K562 (cell line): Measurements from ENCODE around the gene FMN1. TPM values are rescaled to one million over a fixed set of nuclear protein-coding genes. Genes with fewer than 3 reads are reported as not detected.

Experiments
- ATAC-seq: fragments of 200-7000 bp; cut with Tn5 transposase; 3 replicates; pipeline ENCODE4 v1.9.1; 2020; ENCODE audit warnings: moderate library complexity
- BruUV-seq: library from RNA; stranded (reverse); fragments of 400-500 nt; replicated peaks from 2 replicates; lab custom pipeline; 2021; lab: Mats Ljungman, UMichigan
- CTCF ChIA-PET: fragments of 300-600 bp; formaldehyde crosslinking; extraction: SDS; loops from one replicate; lab custom pipeline; 2021; ENCODE audit warnings: low intra/inter-chr PET ratio; lab: Yijun Ruan, JAX
- POLR2A ChIA-PET: fragments of 300-600, 350-650 bp; sonication (Branson Sonifier 250); formaldehyde crosslinking; extraction: SDS; loops from one replicate; lab custom pipeline; 2021; ENCODE audit warnings: antibody characterized with exemption, inconsistent platforms; lab: Yijun Ruan, JAX
- DNase-seq, 4 experiments: peaks; one replicate each; pipeline versions ENCODE4 v3.0.0 to v3.0.0-alpha.2; 2011 to 2018; ENCODE audit warnings: low spot score in 3 of 4, mixed read lengths in 3 of 4; ENCODE audit errors: extremely low read depth in 1 of 4
- FAIRE-seq: peaks from 2 replicates; lab custom pipeline; 2011; peaks lifted over from hg19 to GRCh38; lab: Jason Lieb, UNC
- H2AFZ ChIP-seq: 2 replicates; pipeline ENCODE4 v1.6.0; 2011; ENCODE audit warnings: low read depth, low read length, control low read depth, inconsistent platforms
- H3K27ac ChIP-seq: fragments of 200-600 bp; 3 replicates; pipeline ENCODE4 v1.8.0; 2011; ENCODE audit warnings: low read depth, mild to moderate bottlenecking, control low read depth, inconsistent platforms, low read length, moderate library complexity, mixed read lengths; ENCODE audit errors: extremely low read depth
- H3K27me3 ChIP-seq, 2 experiments: fragments of 300-600 bp in 1 of 2; 2 replicates in 1 of 2; 3 replicates in 1 of 2; pipeline versions ENCODE4 v1.6.0 to v1.8.0; 2011; ENCODE audit warnings: inconsistent platforms in 2 of 2, low read length in 2 of 2, mild to moderate bottlenecking in 1 of 2, mixed read lengths in 1 of 2, moderate library complexity in 1 of 2; ENCODE audit not compliant: control insufficient read depth in 2 of 2, insufficient read depth in 2 of 2
- H3K36me3 ChIP-seq: fragments of 300-600 bp; 3 replicates; pipeline ENCODE4 v1.8.0; 2011; ENCODE audit warnings: mild to moderate bottlenecking, low read length, inconsistent platforms; ENCODE audit not compliant: control insufficient read depth, insufficient read depth
- H3K4me1 ChIP-seq, 2 experiments: fragments of 200-600 bp in 1 of 2; replicated peaks in 1 of 2; 2 replicates in 1 of 2; 3 replicates in 1 of 2; pipeline versions ENCODE4 v1.5.1 to v1.8.0; 2011; ENCODE audit warnings: inconsistent platforms in 2 of 2, low read length in 2 of 2, mild to moderate bottlenecking in 1 of 2, mixed read lengths in 1 of 2, moderate library complexity in 1 of 2; ENCODE audit not compliant: control insufficient read depth in 2 of 2, insufficient read depth in 2 of 2
- H3K4me2 ChIP-seq: 2 replicates; pipeline ENCODE4 v1.6.1; 2011; ENCODE audit warnings: low read length, control low read depth, inconsistent platforms, mixed read lengths; ENCODE audit not compliant: insufficient read depth
- H3K4me3 ChIP-seq: fragments of 200-600 bp; sonication (generic), shearing (Covaris generic); 2 replicates; pipeline ENCODE4 v1.5.1; 2016; ENCODE audit warnings: control low read depth, inconsistent platforms
- H3K79me2 ChIP-seq: fragments of 200-600 bp; 3 replicates; pipeline ENCODE4 v1.8.0; 2011; ENCODE audit warnings: low read length, inconsistent platforms; ENCODE audit not compliant: control insufficient read depth, insufficient read depth
- H3K9ac ChIP-seq, 2 experiments: 2 replicates each; pipeline versions ENCODE4 v1.6.0 to v1.6.1; 2011; ENCODE audit warnings: low read depth in 2 of 2, low read length in 2 of 2, control low read depth in 1 of 2, inconsistent platforms in 1 of 2, mild to moderate bottlenecking in 1 of 2, mixed read lengths in 1 of 2; ENCODE audit not compliant: insufficient read depth in 1 of 2
- H3K9me1 ChIP-seq: one replicate; pipeline ENCODE4 v1.6.0; 2011; ENCODE audit warnings: inconsistent platforms, mild to moderate bottlenecking, low read length, moderate library complexity; ENCODE audit not compliant: control insufficient read depth, insufficient read depth
- H3K9me3 ChIP-seq: replicated peaks from 2 replicates; pipeline ENCODE4 v1.5.1; 2011; ENCODE audit warnings: low read depth, low read length, inconsistent platforms; ENCODE audit not compliant: control insufficient read depth, insufficient read depth
- H4K20me1 ChIP-seq: replicated peaks from 2 replicates; pipeline ENCODE4 v1.6.1; 2011; ENCODE audit warnings: low read length, inconsistent platforms, mixed read lengths; ENCODE audit not compliant: control insufficient read depth, insufficient read depth
- DIDO1 ChIP-seq: fragments of 450-650 bp; IDR thresholded peaks from 2 replicates; pipeline ENCODE4 v1.6.1; 2016; ENCODE audit warnings: low read depth, missing biosample characterization, missing genetic modification characterization
- DPF2 ChIP-seq: fragments of 450-650 bp; IDR thresholded peaks from 2 replicates; pipeline ENCODE4 v1.6.1; 2016
- ETV1 ChIP-seq: fragments of 450-650 bp; conservative IDR thresholded peaks from 2 replicates; pipeline ENCODE4 v1.6.1; 2016; ENCODE audit warnings: missing genetic modification characterization, control low read depth, low read depth, missing compliant biosample characterization
- GATAD2B ChIP-seq: fragments of 450-650 bp; IDR thresholded peaks from 2 replicates; pipeline ENCODE4 v1.6.1; 2017; ENCODE audit warnings: mild to moderate bottlenecking, borderline replicate concordance
- NFE2 ChIP-seq: IDR thresholded peaks from 2 replicates; pipeline ENCODE4 v1.6.1; 2014; ENCODE audit warnings: antibody characterized with exemption, low read depth
- POLR2AphosphoS2 ChIP-seq: IDR thresholded peaks from 2 replicates; pipeline ENCODE4 v1.6.1; 2012; ENCODE audit warnings: low read length, improper control_type of control experiment
- POLR2H ChIP-seq: IDR thresholded peaks from 2 replicates; pipeline ENCODE4 v1.6.1; 2016; ENCODE audit warnings: missing genetic modification characterization, low read depth, mild to moderate bottlenecking, control low read depth, missing compliant biosample characterization, moderate library complexity
- RBFOX2 ChIP-seq: fragments of 200-400 bp; formaldehyde crosslinking; IDR thresholded peaks from 2 replicates; pipeline ENCODE4 v1.6.1; 2017; ENCODE audit warnings: low read depth, mild to moderate bottlenecking, low read length, moderate library complexity
- SNAPC5 ChIP-seq: fragments of 250-450 bp; sonication (Bioruptor Pico); IDR thresholded peaks from 2 replicates; pipeline ENCODE4 v1.8.0; 2021; ENCODE audit warnings: moderate library complexity, mild to moderate bottlenecking, inconsistent platforms
- STAT6 ChIP-seq: sonication (generic); formaldehyde crosslinking; IDR thresholded peaks from 2 replicates; pipeline ENCODE4 v1.8.1; 2023; ENCODE audit warnings: mild to moderate bottlenecking, missing genetic modification reagents
- ZNF174 ChIP-seq: fragments of 250-450 bp; sonication (Bioruptor Pico); IDR thresholded peaks from 2 replicates; pipeline ENCODE4 v1.4.0; 2020; ENCODE audit warnings: mild to moderate bottlenecking
- ZNF609 ChIP-seq: sonication (generic); formaldehyde crosslinking; IDR thresholded peaks from 2 replicates; pipeline ENCODE4 v1.8.1; 2023; ENCODE audit warnings: missing genetic modification reagents, mild to moderate bottlenecking, borderline replicate concordance
- ZNF639 ChIP-seq, 2 experiments: fragments of 200-800 bp in 1 of 2; sonication (Bioruptor generic) in 1 of 2; sonication (generic) in 1 of 2; formaldehyde crosslinking in 1 of 2; IDR thresholded peaks in 1 of 2; conservative IDR thresholded peaks in 1 of 2; 2 replicates each; pipeline versions ENCODE4 v1.5.0 to v1.6.1; 2016 to 2020; ENCODE audit warnings: missing compliant biosample characterization in 1 of 2, missing genetic modification characterization in 1 of 2, missing genetic modification reagents in 1 of 2
- in situ Hi-C: fragments of 300-500 bp; cut with MboI; formaldehyde crosslinking; loops from 4 replicates; pipeline ENCODE4 v1.15.0; 2018; ENCODE audit warnings: inconsistent platforms, mixed read lengths
- intact Hi-C: fragments of 100-400 bp; cut with micrococcal nuclease; formaldehyde crosslinking; loops from 2 replicates; pipeline ENCODE4 v1.14.2; 2022
- polyA plus RNA-seq, 8 experiments: library from polyadenylated mRNA; depleted of rRNA in 4 of 8; stranded (reverse) in 5 of 8; unstranded in 3 of 8; fragments of >200 nt; fragmentation: Nextera tagmentation in 2 of 8; fragmentation: Illumina TruSeq in 1 of 8; extraction: Ambion mirVana in 2 of 8; extraction: Trizol in 1 of 8; gene quantifications; 2 replicates each; pipeline versions ENCODE4 v1.2.1 to v1.2.3, GENCODE V29; 2011 to 2014; ENCODE audit warnings: inconsistent platforms in 1 of 8, missing spikeins in 1 of 8
- total RNA-seq, 7 experiments: library from RNA; depleted of rRNA in 6 of 7; stranded (reverse); fragments of >200 nt in 6 of 7; fragmentation: Illumina TruSeq in 2 of 7; extraction: Trizol in 2 of 7; gene quantifications; 2 replicates each; pipeline versions ENCODE4 v1.2.1 to v1.2.3, GENCODE V29; 2011 to 2021; ENCODE audit warnings: low replicate concordance in 1 of 7

FMN1 gene
- total and polyA plus RNA-seq, 9 of the 15 experiments (the other 6 are each of a cell fraction or from before 2014, with no cell fraction given), result 0.03 to 0.07 (median 0.04) TPM; not detected in 6

- TF ChIP-seq STAT6 (CRISPR knock-in tag), result no peak
Measured at GRCh38 chr15:32970847-32971246, 223.7 kb downstream of the FMN1 start (continued).

- H4K20me1 ChIP-seq, result no peaks in the 10 kb centered on the region
- ATAC-seq (no peak), FAIRE-seq (no peak), DNase-seq (no peak)
- ChIA-PET POLR2A (no interaction called here), CTCF (no interaction called here)
- no peak overlapping the region for H2AFZ ChIP-seq
- BruUV-seq, result no TSS peak
- H3K36me3 ChIP-seq, result no peaks in the 10 kb centered on the region
- in situ Hi-C loops (no loop called here), intact Hi-C loops (no loop called here)
- no peak overlapping the region for H3K4me3 ChIP-seq
- H3K4me1 ChIP-seq, result no peaks in the 10 kb centered on the region
- no peaks in the 10 kb centered on the region for H3K79me2 ChIP-seq
- no peaks in the 10 kb centered on the region for H3K9me1 ChIP-seq
- H3K27me3 ChIP-seq, result peaks cover 0 to 2% of the 10 kb centered on the region in 2 experiments; a peak in 2 of 5 replicates
- H3K9ac ChIP-seq, result no peak overlapping the region
- H3K4me2 ChIP-seq, result no peak overlapping the region
- H3K9me3 ChIP-seq, result no peaks in the 10 kb centered on the region
- no peak overlapping the region for H3K27ac ChIP-seq
- TF ChIP-seq SNAPC5, result no peak
- no peak for TF ChIP-seq ETV1 (tag)
- no peak for TF ChIP-seq POLR2H
- TF ChIP-seq ZNF639 (CRISPR knock-in tag; conservative IDR thresholded peaks at IDR 0.05 in 1 of 2, IDR thresholded peaks at IDR 0.05 in 1 of 2), result no peak
- TF ChIP-seq NFE2, result no peak
- no peak for TF ChIP-seq ZNF609
- TF ChIP-seq GATAD2B, result no peak
- no peak for TF ChIP-seq RBFOX2
- TF ChIP-seq DPF2, result no peak
- no peak for TF ChIP-seq POLR2AphosphoS2
- TF ChIP-seq ZNF174 (CRISPR knock-in tag), result no peak
- TF ChIP-seq DIDO1 (tag), result no peak
Measured at GRCh38 chr15:32967521-32967920, 227.0 kb downstream of the FMN1 start.
